GM23338 (cell line): ENCODE data around the gene PLCH2. TPM values are rescaled to one million over a fixed set of nuclear protein-coding genes. Genes with fewer than 3 reads are reported as not detected.

Source experiments
- ATAC-seq: fragments of 200-7000 bp; cut with Tn5 transposase; 3 replicates; pipeline ENCODE4 v1.9.1; 2020
- DNase-seq: peaks from one replicate; pipeline ENCODE4 v3.0.0-alpha.2; 2015; ENCODE audit warnings: low spot score
- H2AFZ ChIP-seq: fragments of 200-600 bp; sonication (generic); 2 replicates; pipeline ENCODE4 v1.8.0; 2016; ENCODE audit warnings: antibody characterized with exemption, mild to moderate bottlenecking, moderate library complexity
- H3F3A ChIP-seq: fragments of 200-600 bp; sonication (generic); replicated peaks from 2 replicates; pipeline ENCODE4 v1.8.0; 2017; ENCODE audit warnings: antibody characterized with exemption, mixed run types, low read depth
- H3K27ac ChIP-seq: fragments of 200-600 bp; sonication (generic); 2 replicates; pipeline ENCODE4 v1.6.1; 2016; ENCODE audit warnings: low read depth
- H3K27me3 ChIP-seq: fragments of 200-600 bp; sonication (generic); 2 replicates; pipeline ENCODE4 v1.8.0; 2016; ENCODE audit warnings: mild to moderate bottlenecking, mixed run types, moderate library complexity; ENCODE audit not compliant: insufficient read depth
- H3K36me3 ChIP-seq: fragments of 200-600 bp; sonication (generic); 2 replicates; pipeline ENCODE4 v1.8.0; 2016; ENCODE audit warnings: mild to moderate bottlenecking; ENCODE audit not compliant: insufficient read depth
- H3K4me1 ChIP-seq: fragments of 200-600 bp; sonication (generic); 2 replicates; pipeline ENCODE4 v1.8.0; 2016; ENCODE audit warnings: mild to moderate bottlenecking, moderate library complexity; ENCODE audit not compliant: insufficient read depth
- H3K4me2 ChIP-seq: fragments of 200-600 bp; sonication (generic); 2 replicates; pipeline ENCODE4 v1.7.1; 2017; ENCODE audit warnings: mixed run types
- H3K4me3 ChIP-seq: fragments of 200-600 bp; sonication (generic); 2 replicates; pipeline ENCODE4 v1.6.1; 2016; ENCODE audit warnings: mixed run types
- H3K79me2 ChIP-seq: fragments of 200-600 bp; sonication (generic); replicated peaks from 2 replicates; pipeline ENCODE4 v1.8.0; 2017; ENCODE audit warnings: mild to moderate bottlenecking; ENCODE audit not compliant: insufficient read depth
- H3K9me2 ChIP-seq: fragments of 200-600 bp; sonication (generic); 2 replicates; pipeline ENCODE4 v1.8.0; 2017; ENCODE audit not compliant: insufficient read depth
- H4K20me1 ChIP-seq: fragments of 200-600 bp; sonication (generic); replicated peaks from 2 replicates; pipeline ENCODE4 v1.8.0; 2017; ENCODE audit warnings: mild to moderate bottlenecking; ENCODE audit not compliant: insufficient read depth
- H3K27ac Mint-ChIP-seq: 2 replicates; pipeline ENCODE4 v1.8.0; 2020; ENCODE audit warnings: inconsistent platforms, mild to moderate bottlenecking, moderate library complexity, mixed read lengths
- H3K27me3 Mint-ChIP-seq: 3 replicates; pipeline ENCODE4 v1.8.0; 2022; ENCODE audit warnings: low read depth, mild to moderate bottlenecking, moderate library complexity, mixed read lengths, inconsistent platforms; ENCODE audit not compliant: insufficient read depth, poor library complexity
- H3K36me3 Mint-ChIP-seq: 3 replicates; pipeline ENCODE4 v1.8.0; 2021; ENCODE audit warnings: low read depth, mild to moderate bottlenecking, inconsistent platforms, moderate library complexity, mixed read lengths
- H3K4me1 Mint-ChIP-seq: 3 replicates; pipeline ENCODE4 v1.8.0; 2020; ENCODE audit warnings: mild to moderate bottlenecking, inconsistent platforms, mixed read lengths
- H3K4me3 Mint-ChIP-seq: 3 replicates; pipeline ENCODE4 v1.8.0; 2021; ENCODE audit warnings: moderate library complexity, mild to moderate bottlenecking, inconsistent platforms, mixed read lengths
- H3K9me3 Mint-ChIP-seq: 3 replicates; pipeline ENCODE4 v1.8.0; 2020; ENCODE audit warnings: moderate library complexity, mild to moderate bottlenecking, inconsistent platforms, mixed read lengths
- CREB1 ChIP-seq: fragments of 250-450 bp; sonication (Bioruptor Pico); IDR thresholded peaks from 2 replicates; pipeline ENCODE4 v1.5.0; 2020; ENCODE audit warnings: low read depth, mild to moderate bottlenecking, moderate library complexity
- CTCF ChIP-seq, 2 experiments: fragments of 200-600 bp in 1 of 2; sonication (generic) in 1 of 2; conservative IDR thresholded peaks; 2 replicates each; pipeline versions ENCODE4 v1.5.1 to v1.6.1; 2016 to 2017; ENCODE audit warnings: antibody characterized with exemption in 2 of 2, low read depth in 2 of 2, mild to moderate bottlenecking in 2 of 2, moderate library complexity in 1 of 2
- ETS1 ChIP-seq: IDR thresholded peaks from 2 replicates; pipeline ENCODE4 v1.6.1; 2016; ENCODE audit warnings: antibody characterized with exemption
- EZH2 ChIP-seq: fragments of 200-600 bp; sonication (generic); IDR thresholded peaks from one replicate; pipeline ENCODE4 v1.8.0; 2017; ENCODE audit warnings: antibody characterized with exemption, mild to moderate bottlenecking, low read depth; ENCODE audit not compliant: unreplicated experiment
- EZH2phosphoT487 ChIP-seq: fragments of 200-600 bp; sonication (generic); IDR thresholded peaks from one replicate; pipeline ENCODE4 v1.8.1; 2018; ENCODE audit warnings: antibody characterized with exemption; ENCODE audit not compliant: unreplicated experiment
- JUNB ChIP-seq: IDR thresholded peaks from one replicate; pipeline ENCODE4 v1.6.1; 2016; ENCODE audit warnings: antibody characterized with exemption; ENCODE audit not compliant: unreplicated experiment
- NANOG ChIP-seq: IDR thresholded peaks from 2 replicates; pipeline ENCODE4 v1.6.1; 2016; ENCODE audit warnings: antibody characterized with exemption, borderline replicate concordance
- POLR2AphosphoS5 ChIP-seq: IDR thresholded peaks from 2 replicates; pipeline ENCODE4 v1.6.1; 2016; ENCODE audit warnings: antibody characterized with exemption, low read depth
- REST ChIP-seq: IDR thresholded peaks from one replicate; pipeline ENCODE4 v1.6.1; 2018; ENCODE audit warnings: antibody characterized with exemption; ENCODE audit not compliant: unreplicated experiment
- STAT1 ChIP-seq: IDR thresholded peaks from one replicate; pipeline ENCODE4 v1.6.1; 2016; ENCODE audit warnings: antibody characterized with exemption; ENCODE audit not compliant: unreplicated experiment
- ZNF114 ChIP-seq: fragments of 250-450 bp; sonication (Bioruptor Pico); IDR thresholded peaks from 2 replicates; pipeline ENCODE4 v1.5.0; 2020; ENCODE audit warnings: mild to moderate bottlenecking, moderate library complexity
- ZNF331 ChIP-seq: fragments of 250-450 bp; sonication (Bioruptor Pico); IDR thresholded peaks from 2 replicates; pipeline ENCODE4 v1.5.0; 2020; ENCODE audit warnings: low read depth, mild to moderate bottlenecking, moderate library complexity
- ZNF462 ChIP-seq: fragments of 250-450 bp; sonication (Bioruptor Pico); IDR thresholded peaks from 2 replicates; pipeline ENCODE4 v1.5.0; 2020; ENCODE audit warnings: mild to moderate bottlenecking, moderate library complexity
- polyA plus RNA-seq: library from polyadenylated mRNA; unstranded; fragments of >200 nt; fragmentation: Nextera tagmentation; extraction: Ambion mirVana; gene quantifications from 2 replicates; pipeline ENCODE4 v1.2.1, GENCODE V29; 2016
- total RNA-seq: library from RNA; depleted of rRNA; stranded (reverse); fragments of >200 nt; shearing (Covaris generic); gene quantifications from 2 replicates; pipeline ENCODE4 v1.2.3, GENCODE V29; 2014

PLCH2 gene
- total and polyA plus RNA-seq, 2 experiments from 2014 or later = 0.31 TPM; not detected in 1

GRCh38 chr1:2496746-2497145 lies 20.7 kb downstream of the PLCH2 start:
- Histone ChIP-seq H3K36me3 (no peaks in the 10 kb centered on the region), H3K4me2 (no peak overlapping the region), H3K9me2 (no peaks in the 10 kb centered on the region), H3K4me3 (no peak overlapping the region), H3K79me2 (no peaks in the 10 kb centered on the region), H3K4me1 (no peaks in the 10 kb centered on the region), H3K27ac (no peak overlapping the region), H3K27me3 (no peaks in the 10 kb centered on the region), H4K20me1 (no peaks in the 10 kb centered on the region), H2AFZ (no peak overlapping the region), H3F3A (no peaks in the 10 kb centered on the region)
- H3K9me3 Mint-ChIP-seq = no peaks in the 10 kb centered on the region
- H3K4me1 Mint-ChIP-seq = no peaks in the 10 kb centered on the region
- H3K27ac Mint-ChIP-seq = no peak overlapping the region
- peaks cover 16% of the 10 kb centered on the region for H3K27me3 Mint-ChIP-seq
- TF ChIP-seq NANOG (no peak), ZNF462 (CRISPR knock-in tag) (no peak), REST (no peak), ZNF114 (no peak), POLR2AphosphoS5 (no peak), STAT1 (no peak), JUNB (no peak), ETS1 (no peak), EZH2phosphoT487 (no peak), CREB1 (CRISPR knock-in tag) (no peak), ZNF331 (no peak), EZH2 (no peak), CTCF (conservative IDR thresholded peaks at IDR 0.05; ENCODE audit: low read depth in 2 of 2) (no peak)
- H3K4me3 Mint-ChIP-seq = no peak overlapping the region
- no peaks in the 10 kb centered on the region for H3K36me3 Mint-ChIP-seq
- ATAC-seq (no peak), DNase-seq (no peak)
